Endothelial cell of umbilical vein (primary cell): ENCODE measurements around the gene SH3RF3. TPM values are rescaled to one million over a fixed set of nuclear protein-coding genes. Genes with fewer than 3 reads are reported as not detected.

ENCODE experiments used
- BruUV-seq: library from RNA; stranded (reverse); fragments of 400-500 nt; replicated peaks from 2 replicates; lab custom pipeline; 2021; lab: Mats Ljungman, UMichigan
- CTCF ChIA-PET: fragments of 300-600, 350-600 bp; sonication (Branson Sonifier 250); formaldehyde crosslinking; loops from one replicate; lab custom pipeline; 2021; ENCODE audit warnings: antibody characterized with exemption, inconsistent platforms; lab: Charles Lee
- POLR2A ChIA-PET: fragments of 300-600, 350-600 bp; sonication (Branson Sonifier 250); formaldehyde crosslinking; loops from one replicate; lab custom pipeline; 2021; ENCODE audit warnings: antibody characterized with exemption, inconsistent platforms; lab: Charles Lee
- DNase-seq: peaks from one replicate; pipeline ENCODE4 v3.0.0-alpha.2; 2011; ENCODE audit warnings: low read depth, low spot score
- FAIRE-seq: peaks from 2 replicates; lab custom pipeline; 2011; peaks lifted over from hg19 to GRCh38; lab: Jason Lieb, UNC
- H2AFZ ChIP-seq: 2 replicates; pipeline ENCODE4 v1.6.0; 2012; ENCODE audit warnings: low read depth, low read length, control low read depth, inconsistent platforms
- H3K27ac ChIP-seq: 2 replicates; pipeline ENCODE4 v1.5.1; 2011; ENCODE audit warnings: low read depth, mild to moderate bottlenecking, control low read depth, low read length, moderate library complexity; ENCODE audit not compliant: insufficient read depth
- H3K27me3 ChIP-seq, 2 experiments: 2 replicates each; pipeline versions ENCODE4 v1.6.0 to v1.6.1; 2011; ENCODE audit warnings: low read length in 2 of 2, mixed read lengths in 1 of 2; ENCODE audit not compliant: control insufficient read depth in 2 of 2, insufficient read depth in 2 of 2
- H3K36me3 ChIP-seq, 2 experiments: 2 replicates in 1 of 2; 3 replicates in 1 of 2; pipeline ENCODE4 v1.5.1; 2011; ENCODE audit warnings: low read length in 2 of 2, mild to moderate bottlenecking in 1 of 2, moderate library complexity in 1 of 2; ENCODE audit not compliant: control insufficient read depth in 2 of 2, insufficient read depth in 2 of 2; ENCODE audit errors: extremely low read depth in 1 of 2
- H3K4me1 ChIP-seq: 3 replicates; pipeline ENCODE4 v1.5.1; 2011; ENCODE audit warnings: mild to moderate bottlenecking, low read length; ENCODE audit not compliant: control insufficient read depth, insufficient read depth; ENCODE audit errors: extremely low read depth
- H3K4me2 ChIP-seq: 2 replicates; pipeline ENCODE4 v1.6.1; 2011; ENCODE audit warnings: low read length, control low read depth, mixed read lengths; ENCODE audit not compliant: insufficient read depth
- H3K4me3 ChIP-seq, 3 experiments: fragments of 200-600 bp in 1 of 3; sonication (generic), shearing (Covaris generic) in 1 of 3; replicated peaks in 1 of 3; 2 replicates each; pipeline ENCODE4 v1.5.1; 2011 to 2016; ENCODE audit warnings: control low read depth in 3 of 3, low read length in 3 of 3, mild to moderate bottlenecking in 2 of 3, inconsistent platforms in 1 of 3, low read depth in 1 of 3, moderate library complexity in 1 of 3; ENCODE audit not compliant: insufficient read depth in 1 of 3
- H3K79me2 ChIP-seq: 2 replicates; pipeline ENCODE4 v1.6.0; 2012; ENCODE audit warnings: low read length, inconsistent platforms; ENCODE audit not compliant: control insufficient read depth, insufficient read depth
- H3K9ac ChIP-seq: replicated peaks from 2 replicates; pipeline ENCODE3; 2011; ENCODE audit warnings: low read length, control low read depth; ENCODE audit not compliant: insufficient read depth; ENCODE audit errors: extremely low read depth
- H3K9me1 ChIP-seq: replicated peaks from 3 replicates; pipeline ENCODE4 v1.6.0; 2011; ENCODE audit warnings: mild to moderate bottlenecking, low read length; ENCODE audit not compliant: control insufficient read depth, insufficient read depth; ENCODE audit errors: extremely low read depth
- H3K9me3 ChIP-seq: replicated peaks from 2 replicates; pipeline ENCODE4 v1.5.1; 2012; ENCODE audit warnings: low read length, inconsistent platforms; ENCODE audit not compliant: control insufficient read depth, insufficient read depth
- H4K20me1 ChIP-seq: replicated peaks from 2 replicates; pipeline ENCODE3; 2011; ENCODE audit warnings: mild to moderate bottlenecking, low read length; ENCODE audit not compliant: control insufficient read depth, insufficient read depth; ENCODE audit errors: extremely low read depth
- CTCF ChIP-seq, 2 donors: IDR thresholded peaks; 1 replicate in 1 of 2; 2 replicates in 1 of 2; pipeline ENCODE4 v1.5.1; 2011; ENCODE audit warnings: low read length in 2 of 2, mild to moderate bottlenecking in 2 of 2, moderate library complexity in 2 of 2, control low read depth in 1 of 2, inconsistent platforms in 1 of 2, low read depth in 1 of 2; ENCODE audit not compliant: insufficient read depth in 1 of 2; ENCODE audit errors: extremely low read depth in 1 of 2
- GATA2 ChIP-seq: IDR thresholded peaks from 2 replicates; pipeline ENCODE4 v1.7.0; 2011; ENCODE audit warnings: low read depth, mild to moderate bottlenecking, moderate library complexity, mixed read lengths, low read length; ENCODE audit not compliant: insufficient read length, insufficient read depth
- POLR2AphosphoS5 ChIP-seq: IDR thresholded peaks from 2 replicates; pipeline ENCODE4 v1.6.1; 2012; ENCODE audit warnings: low read depth, mild to moderate bottlenecking, control low read depth, low read length, moderate library complexity; ENCODE audit not compliant: insufficient read depth
- dilution Hi-C: fragments of 300-500 bp; cut with MboI; formaldehyde crosslinking; loops from one replicate; pipeline ENCODE4 v1.15.0; 2019; ENCODE audit warnings: low sequenced_read_pairs; ENCODE audit not compliant: extremely low pct_ligation_motif_present
- intact Hi-C: fragments of 100-400 bp; cut with micrococcal nuclease; formaldehyde crosslinking; loops from one replicate; pipeline ENCODE4 v1.10.0; 2022
- polyA plus RNA-seq, 4 experiments: library from polyadenylated mRNA; depleted of rRNA in 3 of 4; stranded (reverse) in 3 of 4; unstranded in 1 of 4; fragments of >200 nt; gene quantifications; 2 replicates each; pipeline versions ENCODE4 v1.2.1 to v1.2.3, GENCODE V29; 2011 to 2012; ENCODE audit warnings: missing spikeins in 1 of 4
- total RNA-seq: library from RNA; stranded (reverse); gene quantifications from 2 replicates; pipeline ENCODE4 v1.2.3, GENCODE V29; 2021

Gene SH3RF3
- total and polyA plus RNA-seq, 2 donors (not counting 3 experiments of a cell fraction or from before 2014, with no cell fraction given) = 3.8 to 14.7 TPM

GRCh38 chr2:109510136-109511028 is 381.4 kb downstream of the SH3RF3 start:
- Histone ChIP-seq H3K9me3 (no peaks in the 10 kb centered on the region), H3K9ac (no peak overlapping the region), H3K4me1 (no peaks in the 10 kb centered on the region), H3K4me2 (no peak overlapping the region), H3K27ac (no peak overlapping the region), H3K4me3 (no peak overlapping the region), H3K9me1 (no peaks in the 10 kb centered on the region), H3K79me2 (no peaks in the 10 kb centered on the region), H4K20me1 (no peaks in the 10 kb centered on the region), H3K27me3 (no peaks in the 10 kb centered on the region), H3K36me3 (no peaks in the 10 kb centered on the region), H2AFZ (peak overlapping the region; percentile 13)
- BruUV-seq = no TSS peak
- peak; percentile 90 to 96 for TF ChIP-seq CTCF (IDR thresholded peaks at IDR 0.05; ENCODE audit: extremely low read depth in 1 of 2, insufficient read depth in 1 of 2, low read depth in 1 of 2, low read length in 2 of 2)
- TF ChIP-seq GATA2 = no peak
- TF ChIP-seq POLR2AphosphoS5 = no peak
- POLR2A ChIA-PET = no interaction called here
- DNase-seq (peak; percentile 66), FAIRE-seq (peak; percentile 96)
- intact Hi-C loops = loop anchor here (1.0 to 5.0 kb wide), 3 partner anchors 88 to 582 kb away; no protein-coding TSS in a partner anchor
- dilution Hi-C loops = no loop called here
- CTCF ChIA-PET = interaction anchor here (0.6 to 7.7 kb wide), 96 partner anchors 9 to 656 kb away, joined by 3 to 163 read pairs (median 5); partner anchors contain the start of genes SEPTIN10, SH3RF3 and SOWAHC
